GM18511 (cell line): ENCODE results near the gene VN1R2.
"Not testable (repeated sequence)": the region's sequence is repeated elsewhere in the genome, so short reads cannot be mapped to it uniquely, and the experiment has no call there.

Source experiments
- ATAC-seq: cut with Tn5 transposase; IDR thresholded peaks from one replicate; pipeline ENCODE4 v1.9.1; 2021; ENCODE audit warnings: mild to moderate bottlenecking, moderate library complexity; ENCODE audit not compliant: unreplicated experiment

VN1R2 gene, protein sequence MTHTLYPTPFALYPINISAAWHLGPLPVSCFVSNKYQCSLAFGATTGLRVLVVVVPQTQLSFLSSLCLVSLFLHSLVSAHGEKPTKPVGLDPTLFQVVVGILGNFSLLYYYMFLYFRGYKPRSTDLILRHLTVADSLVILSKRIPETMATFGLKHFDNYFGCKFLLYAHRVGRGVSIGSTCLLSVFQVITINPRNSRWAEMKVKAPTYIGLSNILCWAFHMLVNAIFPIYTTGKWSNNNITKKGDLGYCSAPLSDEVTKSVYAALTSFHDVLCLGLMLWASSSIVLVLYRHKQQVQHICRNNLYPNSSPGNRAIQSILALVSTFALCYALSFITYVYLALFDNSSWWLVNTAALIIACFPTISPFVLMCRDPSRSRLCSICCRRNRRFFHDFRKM

GRCh38 chr19:53257715-53258342 lies at the start of gene VN1R2:
TSS of gene VN1R2 (plus strand) at chr19:53258292. CDS start at chr19:53258376, 84 bp downstream.
- ATAC-seq: not testable (repeated sequence)

- ATAC-seq: not testable (repeated sequence)
Measured at GRCh38 chr19:53211554-53211953, 46.5 kb upstream of the VN1R2 start.

GRCh38 chr19:53212703-53213320 lies 45.3 kb upstream of the VN1R2 start:
- ATAC-seq: no peak

- not testable (repeated sequence) for ATAC-seq
Measured at GRCh38 chr19:53222716-53223115, 35.4 kb upstream of the VN1R2 start.

DNA sequence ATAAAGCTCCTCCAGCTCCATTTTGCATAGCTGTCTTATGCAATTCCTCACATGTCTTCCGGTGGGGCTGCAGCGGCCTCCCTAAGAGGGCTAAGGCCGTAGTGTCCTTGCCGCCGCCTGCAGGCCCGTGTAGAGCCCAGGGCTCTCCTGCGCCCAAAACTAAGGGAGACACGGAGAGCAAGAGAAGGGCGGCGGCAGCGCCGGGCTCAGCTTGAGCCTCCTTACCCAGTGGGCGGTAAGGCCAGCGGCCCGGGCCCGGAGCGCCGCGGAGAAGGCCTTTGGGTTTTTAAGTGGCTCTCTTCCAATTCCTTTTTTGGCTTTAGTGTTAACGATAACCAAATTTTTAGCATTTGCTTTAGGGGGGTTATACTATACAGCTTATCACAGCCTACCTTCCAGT lies 33.5 kb upstream of the VN1R2 start:
- no peak for ATAC-seq

GRCh38 chr19:53237114-53237777 lies 20.8 kb upstream of the VN1R2 start:
- no peak for ATAC-seq

DNA sequence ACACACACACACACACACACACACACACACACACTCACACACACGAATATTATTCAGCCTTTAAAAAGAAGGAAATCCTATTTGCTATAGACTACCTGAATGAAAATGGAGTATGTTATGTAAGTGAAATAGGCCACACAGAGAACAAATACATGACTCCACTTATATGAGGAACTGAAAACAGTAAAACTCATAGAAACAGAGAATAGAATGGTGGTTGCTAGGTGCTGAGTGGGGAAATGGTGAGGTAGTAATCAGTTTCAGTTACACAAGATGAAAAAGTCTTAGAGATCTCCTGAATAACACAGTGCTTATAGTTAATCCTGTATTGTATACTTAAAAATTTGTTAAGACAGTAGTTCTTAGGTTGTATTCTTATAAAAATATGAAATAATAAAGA lies 11.6 kb upstream of the VN1R2 start:
- ATAC-seq: no peak

DNA sequence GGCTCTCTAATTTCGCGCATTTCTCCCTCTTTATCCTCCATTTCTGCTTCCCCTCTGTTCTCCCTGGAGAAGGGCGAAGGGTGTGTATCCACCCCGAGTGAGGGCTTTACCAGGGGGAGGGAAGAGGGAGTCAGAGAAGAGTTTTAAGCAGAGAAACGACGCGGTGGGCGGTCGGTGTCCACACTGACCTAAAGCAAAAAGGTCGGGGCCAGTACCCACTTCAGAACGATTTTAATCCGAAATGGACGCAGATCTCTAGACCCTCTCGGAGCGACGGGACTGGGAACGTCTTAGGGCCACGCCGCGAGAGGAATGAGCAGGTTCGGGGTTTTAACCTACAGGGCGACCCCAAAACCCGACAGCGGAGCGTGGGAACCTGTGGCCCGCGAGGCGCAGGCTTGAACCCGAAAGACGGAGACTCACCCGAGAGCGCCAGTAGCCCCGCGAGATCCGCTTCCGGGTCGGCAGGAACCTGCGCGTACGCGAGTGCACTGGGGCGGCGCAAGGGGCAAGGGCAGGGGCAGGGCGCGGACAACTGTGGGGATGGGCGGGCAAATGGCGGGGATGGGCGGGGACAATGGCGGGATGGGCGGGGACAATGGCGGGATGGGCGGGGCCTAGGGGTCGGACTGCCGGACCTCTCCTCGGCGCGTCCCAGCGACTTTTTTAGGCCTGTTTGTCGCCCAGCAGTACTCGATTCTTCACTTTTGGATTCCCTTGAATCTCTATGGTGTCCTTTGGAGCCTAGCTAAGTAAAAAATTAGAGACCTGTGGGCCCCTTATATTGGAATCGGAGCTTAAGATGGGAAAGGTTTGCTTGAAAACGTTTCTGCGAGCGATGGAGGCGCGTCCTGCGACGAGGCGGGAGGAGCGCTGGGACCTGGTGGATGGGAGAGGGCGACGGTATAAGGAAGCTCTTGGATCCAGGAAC lies 3.4 kb upstream of the VN1R2 start, which contains the start of gene ZNF677:
Gene ZNF677 (minus strand): TSS at position 463 of the 931 bp plus-strand sequence. CDS start 3,323 bp downstream, outside the sequence.
- no peak for ATAC-seq

GRCh38 chr19:53267623-53268022 lies 9.5 kb downstream of the VN1R2 start, which contains the start of gene VN1R4:
TSS of gene VN1R4 (minus strand) at chr19:53267723. CDS start at chr19:53267665, 58 bp downstream.
- not testable (repeated sequence) for ATAC-seq

- not testable (repeated sequence) for ATAC-seq
Measured at GRCh38 chr19:53269861-53270260, 11.8 kb downstream of the VN1R2 start.

- ATAC-seq: no peak
Measured at GRCh38 chr19:53272044-53272443, 14.0 kb downstream of the VN1R2 start.

GRCh38 chr19:53275480-53275879 lies 17.4 kb downstream of the VN1R2 start:
- ATAC-seq: no peak

DNA sequence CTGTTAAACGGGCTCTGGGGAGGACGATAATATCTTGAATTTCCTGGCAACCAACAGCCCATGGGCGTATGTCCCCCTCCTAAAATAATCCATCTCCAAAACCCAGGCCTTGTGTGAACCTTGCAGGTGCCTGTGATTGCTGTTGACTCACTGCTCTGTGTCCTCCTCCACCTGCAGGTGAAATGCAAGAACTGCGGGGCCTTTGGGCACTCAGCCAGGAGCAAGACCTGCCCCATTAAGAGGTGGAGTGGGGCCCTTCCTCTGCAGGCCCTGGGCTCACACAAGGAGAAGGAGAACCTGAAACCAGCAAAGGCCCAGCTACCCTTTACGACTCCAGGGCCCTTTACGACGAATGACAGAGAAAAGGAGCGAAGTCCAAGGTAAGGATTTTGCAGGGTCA lies 23.9 kb downstream of the VN1R2 start:
- ATAC-seq: not testable (repeated sequence)

DNA sequence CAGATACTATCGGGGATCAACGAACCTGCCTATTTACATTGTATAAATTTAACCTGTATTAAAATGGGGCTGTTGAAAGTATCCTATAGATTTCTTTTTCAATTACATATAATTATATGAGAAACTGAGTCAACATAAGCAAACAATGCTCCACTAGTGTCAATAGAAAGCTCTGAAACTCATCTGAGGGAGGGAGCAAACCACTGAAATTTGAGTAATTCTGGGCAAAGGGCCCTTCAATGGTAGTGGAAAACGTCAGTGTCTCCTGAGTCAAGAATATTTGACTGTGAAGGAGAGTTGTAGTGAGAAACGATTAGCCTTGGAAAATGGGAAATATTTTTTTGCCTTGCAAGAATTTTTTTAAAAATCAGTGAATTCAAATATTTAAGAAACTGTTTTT lies 27.0 kb downstream of the VN1R2 start:
- ATAC-seq: no peak

DNA sequence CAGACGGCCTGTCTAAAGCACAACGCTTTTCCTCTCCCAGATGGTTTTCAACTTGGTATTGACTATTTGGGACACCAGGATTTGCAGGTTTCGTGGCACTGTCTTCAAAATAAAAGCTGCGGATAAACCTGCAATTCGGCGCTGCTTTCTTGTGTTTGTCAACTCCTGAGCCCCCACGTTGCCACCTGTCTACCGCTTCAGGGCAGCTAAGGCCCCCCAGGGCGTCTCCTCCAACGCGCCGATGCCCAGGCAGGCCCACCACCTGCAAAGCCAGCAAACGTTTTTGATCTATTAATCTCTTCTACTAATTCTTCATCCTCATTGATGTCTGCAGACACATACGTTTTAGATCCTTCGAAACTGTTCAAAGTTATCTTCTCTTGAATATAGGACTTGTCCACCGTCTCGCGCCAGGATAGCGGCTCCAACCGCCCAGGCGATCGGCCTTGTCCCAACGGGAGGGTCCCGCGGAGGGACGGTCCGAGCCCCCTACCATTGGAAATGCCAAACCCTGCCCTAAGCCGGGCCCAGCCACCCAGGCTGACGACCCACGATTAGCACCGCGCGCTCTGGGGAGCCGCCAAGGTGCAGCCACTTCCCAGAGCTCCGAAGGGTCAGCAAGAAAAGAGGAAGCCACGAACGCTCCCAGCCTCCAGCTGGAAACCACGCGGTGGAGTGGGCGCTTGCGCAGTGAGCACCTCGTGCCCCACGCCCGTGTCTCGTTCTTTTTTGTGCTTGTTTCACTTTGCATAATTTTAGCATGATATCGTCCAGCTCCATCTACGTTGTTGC lies 32.9 kb downstream of the VN1R2 start:
- ATAC-seq: no peak

- ATAC-seq: no peak
Measured at GRCh38 chr19:53294786-53295441, 36.8 kb downstream of the VN1R2 start.

DNA sequence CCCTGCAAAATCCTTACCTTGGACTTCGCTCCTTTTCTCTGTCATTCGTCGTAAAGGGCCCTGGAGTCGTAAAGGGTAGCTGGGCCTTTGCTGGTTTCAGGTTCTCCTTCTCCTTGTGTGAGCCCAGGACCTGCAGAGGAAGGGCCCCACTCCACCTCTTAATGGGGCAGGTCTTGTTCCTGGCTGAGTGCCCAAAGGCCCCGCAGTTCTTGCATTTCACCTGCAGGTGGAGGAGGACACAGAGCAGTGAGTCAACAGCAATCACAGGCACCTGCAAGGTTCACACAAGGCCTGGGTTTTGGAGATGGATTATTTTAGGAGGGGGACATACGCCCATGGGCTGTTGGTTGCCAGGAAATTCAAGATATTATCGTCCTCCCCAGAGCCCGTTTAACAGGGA lies 43.2 kb downstream of the VN1R2 start:
- not testable (repeated sequence) for ATAC-seq

GRCh38 chr19:53308339-53308811 lies 50.3 kb downstream of the VN1R2 start:
- ATAC-seq: no peak
